SHP77 (cell line): ENCODE measurements around the gene USP19.

Experiments
- DNase-seq, 2 experiments: peaks; one replicate each; lab custom pipeline; 2025; lab: John Stamatoyannopoulos, UW

USP19 gene

DNA sequence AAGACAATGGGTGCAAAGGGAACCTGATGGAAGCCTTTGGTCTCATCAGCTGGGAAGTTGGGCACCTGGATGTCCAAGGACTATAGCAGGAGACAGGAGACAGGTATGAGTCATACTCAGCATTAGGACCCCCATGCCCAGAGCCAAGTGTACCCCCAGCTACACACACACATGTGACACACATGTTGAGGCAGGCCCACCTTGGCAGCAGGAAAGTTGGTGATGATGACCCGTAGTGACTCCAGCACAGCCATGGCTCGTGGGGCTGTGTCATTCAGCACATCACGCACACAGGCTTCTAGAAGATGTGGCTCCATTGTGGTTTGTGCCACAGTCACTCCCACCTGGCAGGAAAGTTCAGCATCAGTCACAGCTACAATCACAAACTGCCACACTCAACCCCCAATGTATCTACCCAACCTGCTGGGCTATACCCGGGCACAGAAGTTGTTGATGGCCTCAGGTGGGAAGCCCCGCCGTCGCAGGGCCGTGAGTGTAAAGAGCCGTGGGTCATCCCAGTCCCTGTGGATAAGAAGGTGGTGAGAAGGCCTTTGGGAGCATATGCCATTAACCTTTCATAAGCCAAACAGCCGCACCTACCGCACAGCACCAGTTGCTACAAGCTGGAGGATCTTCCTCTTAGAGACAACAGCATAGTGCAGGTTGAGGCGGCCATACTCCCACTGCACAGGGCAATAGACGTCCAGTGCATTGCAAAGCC lies 21.6 kb downstream of the USP19 start:
- no peak for DNase-seq

DNA sequence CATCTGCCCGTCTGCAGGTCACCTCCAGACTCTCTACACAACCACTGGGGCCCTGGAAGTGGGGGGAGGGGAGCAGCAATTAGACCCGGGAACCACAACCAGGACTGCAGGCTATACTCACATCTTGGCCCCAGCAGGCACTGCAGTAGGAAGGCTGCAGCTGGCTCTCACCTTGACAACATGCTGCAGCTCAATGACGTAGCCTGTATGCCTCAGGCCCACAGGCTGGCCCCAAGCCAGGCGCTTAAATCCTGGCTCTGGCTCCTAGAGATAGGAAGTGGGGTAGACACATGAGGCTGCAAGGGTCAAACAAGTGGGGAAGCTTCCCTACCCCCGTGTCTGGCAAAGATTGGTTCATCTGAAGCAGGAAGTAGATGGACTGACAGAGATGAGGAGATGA lies 22.2 kb downstream of the USP19 start:
- peak; percentile 94 to 95 for DNase-seq

DNA sequence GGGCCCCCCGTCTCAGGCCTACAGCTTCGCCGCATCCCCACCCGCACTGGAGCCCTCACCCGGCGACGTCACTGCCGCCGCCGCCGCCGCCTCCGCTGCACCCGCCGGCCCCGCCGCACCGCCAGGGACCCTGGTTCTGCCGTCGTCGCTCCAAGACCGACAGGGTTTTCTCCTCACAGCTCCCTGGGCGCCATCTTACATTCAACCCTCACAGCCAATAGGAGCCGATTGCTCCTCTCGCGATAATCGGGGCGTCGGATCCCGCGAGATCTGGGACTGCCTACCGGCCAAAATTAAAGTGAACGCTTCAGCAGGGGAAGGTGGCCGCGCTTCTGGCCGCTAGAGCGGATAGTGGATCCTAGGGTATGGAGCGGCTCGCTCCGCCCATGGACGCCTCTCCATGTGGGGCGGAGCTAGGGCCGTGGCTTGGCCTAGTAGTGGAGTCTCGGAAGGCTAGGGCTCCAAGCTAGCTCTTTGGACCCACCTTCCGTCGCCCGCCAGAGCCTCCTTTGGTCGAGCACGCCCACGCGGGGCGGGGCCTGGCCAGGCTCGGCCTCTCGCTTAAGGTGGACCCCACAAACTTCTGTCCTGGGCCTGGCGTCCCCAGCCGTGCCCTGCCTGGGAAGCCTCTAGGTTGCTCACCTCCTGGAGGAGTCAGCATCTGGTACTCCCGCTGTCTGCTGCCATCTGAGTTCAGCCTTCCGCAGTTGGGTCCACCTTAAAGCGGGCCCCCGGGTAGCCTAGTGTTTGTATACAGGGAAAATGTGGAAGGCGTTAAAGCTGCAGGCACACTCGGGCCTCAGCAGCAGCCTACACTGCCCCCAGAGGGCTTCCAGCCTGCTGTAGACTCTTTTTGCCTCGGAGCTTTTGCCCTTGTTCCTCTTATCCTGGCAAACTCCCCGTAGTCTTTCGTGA lies 26.5 kb downstream of the USP19 start, which contains the start of gene QRICH1:
Gene QRICH1 (minus strand): TSS at position 219 of the 915 bp plus-strand sequence. CDS start 17,054 bp downstream, outside the sequence.
- DNase-seq, result peak; percentile 96 to 97

DNA sequence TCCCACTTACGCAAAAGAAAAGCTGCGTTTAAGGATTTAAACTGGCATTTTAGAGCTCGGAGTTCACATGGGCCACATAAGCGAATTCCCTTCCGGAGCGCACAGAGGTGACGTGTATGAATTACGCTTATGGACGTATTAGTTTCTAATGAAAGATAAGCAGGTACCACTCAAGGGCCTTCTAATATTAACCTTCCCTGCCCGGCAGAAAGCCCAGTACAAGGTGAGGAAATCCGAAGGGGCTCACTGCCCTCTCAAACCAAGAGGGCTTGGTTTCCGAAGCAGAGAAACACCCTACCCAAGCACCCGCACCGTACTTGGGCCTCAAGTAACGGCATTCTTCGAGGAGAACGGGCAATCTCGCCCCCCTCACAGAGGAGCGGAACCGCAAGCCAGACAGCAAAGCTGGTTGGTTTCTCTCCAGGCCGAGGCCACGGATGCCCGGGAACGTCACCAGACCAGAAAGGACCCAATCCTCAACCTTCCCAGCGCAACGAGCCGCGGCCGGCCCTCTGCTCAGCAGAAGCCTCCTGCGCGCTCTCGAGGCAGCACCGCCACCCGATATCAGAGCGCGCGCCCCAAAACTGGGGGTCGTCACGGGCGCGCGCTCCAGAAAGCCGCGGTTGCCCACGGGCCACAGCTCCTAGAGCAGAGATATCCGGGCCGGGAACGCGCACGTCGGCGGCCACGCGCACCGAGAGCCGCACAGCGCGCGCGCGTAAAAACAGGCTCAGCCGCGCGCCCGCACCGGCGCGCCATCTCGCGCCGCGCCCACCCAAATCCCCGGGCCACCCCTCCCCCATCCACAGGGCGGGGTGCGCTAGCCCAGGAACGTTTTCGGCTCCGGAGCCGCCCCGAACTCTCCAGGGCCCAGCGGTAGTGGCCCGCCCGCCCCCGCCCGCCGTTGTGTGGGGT lies 27.4 kb downstream of the USP19 start:
- peak; percentile 42 to 49 for DNase-seq

DNA sequence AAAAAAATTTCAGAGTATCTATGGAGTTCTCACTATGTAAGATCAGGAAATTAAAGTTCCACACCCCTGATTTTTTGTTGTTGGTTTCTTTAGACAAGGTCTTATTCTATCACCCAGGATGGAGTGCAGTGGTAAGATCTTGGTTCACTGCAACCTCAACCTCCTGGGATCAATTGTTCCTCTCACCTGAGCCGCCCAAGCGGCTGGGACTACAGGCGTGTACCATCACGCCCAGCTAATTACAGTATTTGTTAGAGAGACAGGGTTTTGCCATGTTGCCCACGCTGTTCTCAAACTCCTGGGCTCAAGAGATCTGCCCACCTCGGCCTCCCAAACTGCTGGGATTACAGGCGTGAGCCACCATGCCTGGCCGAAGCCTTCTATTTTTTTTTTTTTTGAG lies 39.2 kb downstream of the USP19 start:
- DNase-seq, result no peak

DNA sequence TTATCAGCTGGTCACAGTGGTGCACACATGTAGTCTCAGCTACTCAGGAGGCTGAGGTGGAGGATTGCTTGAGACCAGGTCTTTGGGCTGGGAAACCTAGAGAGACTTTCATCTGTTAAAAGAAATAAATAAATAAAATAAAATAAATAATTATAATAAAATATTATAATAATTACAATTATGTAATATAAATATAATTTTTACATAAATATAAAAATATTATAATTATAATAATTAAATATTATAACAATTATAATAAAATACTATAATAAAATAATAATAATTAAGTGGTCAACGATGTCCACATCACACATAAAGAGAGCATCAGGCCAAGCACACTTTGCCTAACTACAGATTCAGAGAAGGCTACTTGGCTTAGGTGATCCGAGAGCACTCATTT lies 41.4 kb downstream of the USP19 start:
- no peak for DNase-seq

DNA sequence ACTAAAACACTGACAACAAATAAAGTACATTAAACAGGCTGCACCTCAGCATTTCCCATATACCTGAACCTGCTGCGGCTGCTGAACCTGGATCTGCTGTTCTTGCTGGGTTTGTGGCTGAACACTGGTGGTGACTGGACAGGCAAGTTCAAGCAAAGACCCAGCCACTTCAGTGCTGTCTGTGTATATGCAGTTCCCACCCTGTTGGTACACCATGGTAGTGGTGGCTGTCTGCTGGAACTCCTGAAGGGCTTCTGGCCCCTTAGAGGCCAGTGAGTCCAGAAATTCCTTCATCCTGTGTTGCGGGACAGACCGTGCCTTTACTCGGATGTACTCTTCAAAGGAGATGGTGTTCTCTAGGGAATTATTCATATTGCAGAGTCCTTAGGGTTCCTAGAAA lies 44.0 kb downstream of the USP19 start:
- no peak for DNase-seq

DNA sequence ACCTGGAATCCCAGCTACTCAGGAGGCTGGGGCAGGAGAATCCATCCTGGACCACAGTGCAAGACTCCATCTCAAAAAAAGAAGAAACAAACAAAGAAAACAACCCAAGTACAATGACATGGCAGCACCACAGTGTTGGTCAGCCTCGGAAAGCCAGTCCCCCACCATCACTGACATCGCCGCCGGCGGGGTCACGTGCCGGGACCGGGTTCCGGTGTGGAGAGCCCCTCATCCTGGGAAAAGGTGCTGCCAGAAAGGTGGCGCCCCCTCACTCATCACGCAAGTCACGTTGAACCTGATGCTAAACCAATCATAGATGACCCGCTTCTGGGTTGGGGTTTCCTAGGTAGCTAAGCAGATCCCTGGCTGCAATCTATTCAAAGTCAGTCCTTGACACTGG lies 44.5 kb downstream of the USP19 start:
- no peak for DNase-seq
